Caco-2 (cell line): ENCODE measurements around the gene NIFK. TPM values are rescaled to one million over a fixed set of nuclear protein-coding genes. Genes with fewer than 3 reads are reported as not detected.

Source experiments
- BruUV-seq: library from RNA; stranded (reverse); fragments of 400-500 nt; replicated peaks from 2 replicates; lab custom pipeline; 2021; lab: Mats Ljungman, UMichigan
- CTCF ChIA-PET: fragments of 300-600 bp; sonication (Branson Sonifier 250); formaldehyde crosslinking; loops from one replicate; lab custom pipeline; 2022; ENCODE audit warnings: antibody characterized with exemption; lab: Charles Lee
- POLR2A ChIA-PET: fragments of 300-600 bp; sonication (Branson Sonifier 250); formaldehyde crosslinking; loops from one replicate; lab custom pipeline; 2022; ENCODE audit warnings: antibody characterized with exemption; lab: Charles Lee
- DNase-seq, 2 experiments: peaks; one replicate each; pipeline versions ENCODE4 v3.0.0 to v3.0.0-alpha.2; 2020 to 2022
- H3K27me3 ChIP-seq: replicated peaks from 2 replicates; pipeline ENCODE4 v1.6.0; 2011; ENCODE audit warnings: low read length; ENCODE audit not compliant: control insufficient read depth, insufficient read depth
- H3K36me3 ChIP-seq: 2 replicates; pipeline ENCODE4 v1.5.1; 2011; ENCODE audit warnings: low read length; ENCODE audit not compliant: control insufficient read depth, insufficient read depth
- H3K4me1 ChIP-seq: fragments of 250-450 bp; sonication (Bioruptor Pico); 2 replicates; pipeline ENCODE4 v1.5.1; 2020; ENCODE audit warnings: mild to moderate bottlenecking
- H3K4me3 ChIP-seq: 2 replicates; pipeline ENCODE4 v1.5.1; 2011; ENCODE audit warnings: low read depth, mild to moderate bottlenecking, control low read depth, low read length
- H3K9me3 ChIP-seq: fragments of 250-450 bp; sonication (Bioruptor Pico); 2 replicates; pipeline ENCODE4 v1.5.1; 2020; ENCODE audit warnings: mild to moderate bottlenecking, moderate library complexity
- H3K27ac Mint-ChIP-seq: one replicate; pipeline ENCODE4 v1.8.0; 2022; ENCODE audit warnings: mixed read lengths; ENCODE audit not compliant: unreplicated experiment
- H3K27me3 Mint-ChIP-seq: one replicate; pipeline ENCODE4 v1.8.0; 2022; ENCODE audit warnings: mixed read lengths; ENCODE audit not compliant: insufficient read depth, unreplicated experiment
- H3K36me3 Mint-ChIP-seq: one replicate; pipeline ENCODE4 v1.8.0; 2022; ENCODE audit warnings: mild to moderate bottlenecking, mixed read lengths; ENCODE audit not compliant: insufficient read depth, unreplicated experiment
- H3K4me1 Mint-ChIP-seq: one replicate; pipeline ENCODE4 v1.8.0; 2022; ENCODE audit warnings: low read depth, mixed read lengths; ENCODE audit not compliant: unreplicated experiment
- H3K4me3 Mint-ChIP-seq: one replicate; pipeline ENCODE4 v1.8.0; 2022; ENCODE audit warnings: mild to moderate bottlenecking, moderate library complexity, mixed read lengths; ENCODE audit not compliant: unreplicated experiment
- H3K9me3 Mint-ChIP-seq: one replicate; pipeline ENCODE4 v1.8.0; 2022; ENCODE audit warnings: mixed read lengths; ENCODE audit not compliant: unreplicated experiment
- intact Hi-C: fragments of 100-400 bp; cut with micrococcal nuclease; formaldehyde crosslinking; loops from one replicate; pipeline ENCODE4 v1.10.0; 2022; ENCODE audit not compliant: unreplicated experiment
- total RNA-seq: library from RNA; stranded (reverse); gene quantifications from 2 replicates; pipeline ENCODE4 v1.2.3, GENCODE V29; 2022
- TF ChIP-seq, protein P1 (sequence below), 2 experiments: fragments of 200-600 bp in 1 of 2; IDR thresholded peaks; 1 replicate in 1 of 2; 2 replicates in 1 of 2; pipeline versions ENCODE4 v1.5.1 to v1.8.0; 2011 to 2022; ENCODE audit warnings: antibody characterized with exemption in 1 of 2, control low read depth in 1 of 2, inconsistent platforms in 1 of 2, low read depth in 1 of 2, low read length in 1 of 2, mild to moderate bottlenecking in 1 of 2, moderate library complexity in 1 of 2; ENCODE audit not compliant: insufficient read depth in 1 of 2, severe bottlenecking in 1 of 2, unreplicated experiment in 1 of 2

Gene NIFK
- total RNA-seq, 1 experiment from 2014 or later: 84.7 TPM

DNA sequence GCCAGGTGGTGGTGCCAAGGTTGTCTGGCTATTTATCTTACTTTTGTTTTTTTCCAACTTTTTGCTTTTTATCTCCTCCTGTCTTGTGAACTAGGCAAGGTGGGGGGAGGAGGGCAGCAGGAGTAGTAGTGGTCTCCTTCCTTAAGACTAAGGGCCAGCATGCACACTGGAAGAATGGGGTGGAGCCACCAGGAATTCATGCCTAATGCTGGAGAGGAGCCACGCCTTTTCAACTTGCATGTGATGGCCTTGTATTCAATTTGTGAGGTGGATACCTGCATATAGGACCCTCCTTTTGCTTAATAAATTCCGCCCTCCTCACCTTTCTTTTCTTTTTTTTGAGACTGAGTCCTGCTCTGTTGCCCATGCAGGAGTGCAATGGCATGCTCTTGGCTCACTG lies 49.8 kb downstream of the NIFK start:
- POLR2A ChIA-PET: no interaction called here
- Mint-ChIP-seq H3K4me3 (no peak overlapping the region), H3K36me3 (peaks cover 5% of the 10 kb centered on the region), H3K4me1 (no peaks in the 10 kb centered on the region), H3K27ac (no peak overlapping the region), H3K9me3 (peaks cover 25% of the 10 kb centered on the region), H3K27me3 (no peaks in the 10 kb centered on the region)
- intact Hi-C loops: no loop called here
- TF ChIP-seq, protein P1, sequence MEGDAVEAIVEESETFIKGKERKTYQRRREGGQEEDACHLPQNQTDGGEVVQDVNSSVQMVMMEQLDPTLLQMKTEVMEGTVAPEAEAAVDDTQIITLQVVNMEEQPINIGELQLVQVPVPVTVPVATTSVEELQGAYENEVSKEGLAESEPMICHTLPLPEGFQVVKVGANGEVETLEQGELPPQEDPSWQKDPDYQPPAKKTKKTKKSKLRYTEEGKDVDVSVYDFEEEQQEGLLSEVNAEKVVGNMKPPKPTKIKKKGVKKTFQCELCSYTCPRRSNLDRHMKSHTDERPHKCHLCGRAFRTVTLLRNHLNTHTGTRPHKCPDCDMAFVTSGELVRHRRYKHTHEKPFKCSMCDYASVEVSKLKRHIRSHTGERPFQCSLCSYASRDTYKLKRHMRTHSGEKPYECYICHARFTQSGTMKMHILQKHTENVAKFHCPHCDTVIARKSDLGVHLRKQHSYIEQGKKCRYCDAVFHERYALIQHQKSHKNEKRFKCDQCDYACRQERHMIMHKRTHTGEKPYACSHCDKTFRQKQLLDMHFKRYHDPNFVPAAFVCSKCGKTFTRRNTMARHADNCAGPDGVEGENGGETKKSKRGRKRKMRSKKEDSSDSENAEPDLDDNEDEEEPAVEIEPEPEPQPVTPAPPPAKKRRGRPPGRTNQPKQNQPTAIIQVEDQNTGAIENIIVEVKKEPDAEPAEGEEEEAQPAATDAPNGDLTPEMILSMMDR (IDR thresholded peaks at IDR 0.05; ENCODE audit: insufficient read depth in 1 of 2, low read depth in 1 of 2, low read length in 1 of 2, severe bottlenecking in 1 of 2, unreplicated experiment in 1 of 2): no peak
- Histone ChIP-seq H3K9me3 (peaks cover 15% of the 10 kb centered on the region), H3K36me3 (no peaks in the 10 kb centered on the region), H3K4me1 (no peaks in the 10 kb centered on the region), H3K4me3 (no peak overlapping the region), H3K27me3 (no peaks in the 10 kb centered on the region)
- CTCF ChIA-PET: no interaction called here
- no TSS peak for BruUV-seq
- DNase-seq: no peak

DNA sequence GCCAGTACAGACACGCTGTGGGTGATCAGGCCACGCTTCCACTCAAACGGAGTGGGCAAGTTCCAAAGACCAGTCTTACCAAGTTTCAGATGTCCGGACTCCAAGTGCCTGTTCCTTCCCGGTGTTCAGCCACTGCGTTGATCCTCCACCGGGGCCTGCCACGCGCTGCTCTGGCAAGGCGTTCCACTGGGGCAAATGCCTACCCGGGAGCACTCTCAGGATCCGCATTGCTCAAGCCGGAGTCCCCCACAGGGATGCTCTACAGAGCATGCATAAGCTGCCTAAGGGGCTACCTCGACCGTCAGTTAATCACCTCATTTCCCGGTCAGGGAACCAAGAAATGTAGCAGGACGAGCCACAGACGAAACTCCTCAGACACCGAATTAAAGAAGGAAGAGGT lies 50.5 kb downstream of the NIFK start:
- no peak overlapping the region for H3K4me3 ChIP-seq
- intact Hi-C loops: no loop called here
- Mint-ChIP-seq H3K27ac (no peak overlapping the region), H3K4me3 (no peak overlapping the region), H3K27me3 (no peaks in the 10 kb centered on the region), H3K36me3 (peaks cover 5% of the 10 kb centered on the region), H3K9me3 (peaks cover 32% of the 10 kb centered on the region), H3K4me1 (no peaks in the 10 kb centered on the region)
- H3K9me3 ChIP-seq: peaks cover 15% of the 10 kb centered on the region
- H3K36me3 ChIP-seq: no peaks in the 10 kb centered on the region
- H3K27me3 ChIP-seq: no peaks in the 10 kb centered on the region
- H3K4me1 ChIP-seq: no peaks in the 10 kb centered on the region
- POLR2A ChIA-PET: interaction anchor here (0.6 kb wide), 1 partner anchor 155 kb away, joined by 3 read pairs; no protein-coding TSS in a partner anchor
- BruUV-seq: no TSS peak
- no peak for DNase-seq
- CTCF ChIA-PET: no interaction called here
- TF ChIP-seq, protein P1 (IDR thresholded peaks at IDR 0.05; ENCODE audit: insufficient read depth in 1 of 2, low read depth in 1 of 2, low read length in 1 of 2, severe bottlenecking in 1 of 2, unreplicated experiment in 1 of 2): no peak

DNA sequence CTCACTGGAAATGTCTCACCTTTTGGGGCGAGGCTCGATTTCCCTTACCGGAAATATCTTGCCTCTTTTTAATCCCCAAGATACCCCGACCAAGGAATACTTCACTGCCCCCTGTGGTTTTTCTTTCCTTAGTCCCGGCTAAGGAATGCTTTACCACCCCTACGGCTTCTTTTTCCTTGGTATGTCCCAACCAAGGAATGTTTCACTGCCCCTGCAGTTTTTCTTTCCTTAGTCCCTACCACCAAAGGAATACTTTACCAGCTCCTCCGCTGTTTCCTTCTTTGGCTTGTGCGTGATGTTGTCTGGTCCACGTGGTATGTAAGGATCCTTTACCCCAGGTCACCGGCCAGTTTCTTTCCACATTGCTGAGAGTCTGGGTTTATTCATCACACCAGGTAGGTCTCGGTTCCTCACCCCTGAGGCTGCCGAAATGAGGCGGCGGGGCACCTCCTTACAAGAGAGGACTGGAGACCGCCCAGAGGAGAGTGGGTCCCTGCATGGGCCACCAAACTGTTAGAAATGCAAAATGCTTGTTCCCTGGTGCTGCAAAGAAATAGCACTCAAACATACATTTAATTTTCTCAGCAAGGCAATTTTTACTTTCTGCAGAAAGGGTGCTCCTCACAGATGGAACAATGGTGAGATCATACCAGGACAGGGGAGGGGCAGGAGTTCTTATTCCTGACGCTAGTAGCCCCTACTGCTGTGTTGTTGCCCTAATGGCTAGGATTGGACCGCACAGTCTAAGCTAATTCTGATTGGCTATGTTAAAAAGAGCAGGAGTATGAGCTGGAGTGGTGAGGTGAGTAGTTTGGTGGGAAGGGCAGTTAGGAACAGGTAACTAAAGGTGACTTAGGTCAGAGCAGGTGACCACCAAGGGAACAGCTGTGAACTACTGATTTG lies 54.0 kb downstream of the NIFK start:
- ChIA-PET POLR2A (no interaction called here), CTCF (no interaction called here)
- H3K4me3 ChIP-seq: no peak overlapping the region
- no peaks in the 10 kb centered on the region for H3K36me3 ChIP-seq
- TF ChIP-seq, protein P1 (IDR thresholded peaks at IDR 0.05; ENCODE audit: insufficient read depth in 1 of 2, low read depth in 1 of 2, low read length in 1 of 2, severe bottlenecking in 1 of 2, unreplicated experiment in 1 of 2): no peak
- Mint-ChIP-seq H3K27me3 (no peaks in the 10 kb centered on the region), H3K4me3 (no peak overlapping the region), H3K27ac (no peak overlapping the region), H3K36me3 (no peaks in the 10 kb centered on the region), H3K9me3 (peaks cover 33% of the 10 kb centered on the region), H3K4me1 (no peaks in the 10 kb centered on the region)
- H3K9me3 ChIP-seq: peaks cover 22% of the 10 kb centered on the region
- no peak for DNase-seq
- intact Hi-C loops: no loop called here
- no TSS peak for BruUV-seq
- no peaks in the 10 kb centered on the region for H3K27me3 ChIP-seq
- H3K4me1 ChIP-seq: no peaks in the 10 kb centered on the region
